Liver (tissue), 9 donors: ENCODE results near the gene TMTC4. TPM values are rescaled to one million over a fixed set of nuclear protein-coding genes. Genes with fewer than 3 reads are reported as not detected.

Experiments used
- DNase-seq: peaks from one replicate; pipeline ENCODE4 v3.0.0-alpha.2; 2017; ENCODE audit warnings: low spot score
- H3K27ac ChIP-seq, 2 donors: one replicate each; pipeline ENCODE4 v1.7.0; 2013; ENCODE audit warnings: inconsistent platforms in 2 of 2, low read length in 2 of 2, control low read depth in 1 of 2, low read depth in 1 of 2, mild to moderate bottlenecking in 1 of 2
- H3K27me3 ChIP-seq, 4 donors: one replicate each; pipeline versions ENCODE4 v1.6.1 to v1.7.0; 2013; ENCODE audit warnings: low read length in 3 of 4, inconsistent platforms in 1 of 4, mild to moderate bottlenecking in 1 of 4, moderate library complexity in 1 of 4; ENCODE audit not compliant: control insufficient read depth in 4 of 4, insufficient read depth in 4 of 4
- H3K36me3 ChIP-seq, 4 donors: one replicate each; pipeline versions ENCODE4 v1.6.1 to v1.7.0; 2013; ENCODE audit warnings: low read length in 3 of 4, mild to moderate bottlenecking in 3 of 4, low read depth in 1 of 4, moderate library complexity in 1 of 4; ENCODE audit not compliant: control insufficient read depth in 4 of 4, insufficient read depth in 3 of 4
- H3K4me1 ChIP-seq, 4 donors: one replicate each; pipeline versions ENCODE4 v1.6.1 to v1.7.0; 2013; ENCODE audit warnings: low read length in 3 of 4, mild to moderate bottlenecking in 3 of 4, moderate library complexity in 1 of 4; ENCODE audit not compliant: control insufficient read depth in 4 of 4, insufficient read depth in 4 of 4
- H3K4me3 ChIP-seq, 3 donors: one replicate each; pipeline versions ENCODE4 v1.6.1 to v1.7.0; 2013; ENCODE audit warnings: low read length in 3 of 3, control low read depth in 1 of 3, low read depth in 1 of 3, mild to moderate bottlenecking in 1 of 3
- H3K9ac ChIP-seq, 2 donors: one replicate each; pipeline ENCODE4 v1.7.0; 2013; ENCODE audit warnings: low read length in 2 of 2, mild to moderate bottlenecking in 2 of 2, moderate library complexity in 2 of 2, control low read depth in 1 of 2, low read depth in 1 of 2
- H3K9me3 ChIP-seq, 4 donors: one replicate each; pipeline versions ENCODE4 v1.6.1 to v1.7.0; 2013; ENCODE audit warnings: low read length in 3 of 4; ENCODE audit not compliant: control insufficient read depth in 4 of 4
- ATF3 ChIP-seq: IDR thresholded peaks from 2 replicates; pipeline ENCODE4 v1.6.1; 2016; ENCODE audit warnings: antibody characterized with exemption
- CTCF ChIP-seq: fragments of 150-350 bp; IDR thresholded peaks from 2 replicates; pipeline ENCODE4 v1.5.1; 2017; ENCODE audit warnings: improper control_type of control experiment, low read depth, low read length; ENCODE audit not compliant: missing input control
- EGR1 ChIP-seq, 2 donors: IDR thresholded peaks; 2 replicates each; pipeline ENCODE4 v1.6.1; 2016 to 2018; ENCODE audit warnings: antibody characterized with exemption in 2 of 2, low read depth in 2 of 2
- FOXA1 ChIP-seq: IDR thresholded peaks from 2 replicates; pipeline ENCODE4 v1.6.1; 2016; ENCODE audit warnings: antibody characterized with exemption
- FOXA2 ChIP-seq: IDR thresholded peaks from 2 replicates; pipeline ENCODE4 v1.6.1; 2016; ENCODE audit warnings: antibody characterized with exemption
- GABPA ChIP-seq, 2 donors: IDR thresholded peaks in 1 of 2; conservative IDR thresholded peaks in 1 of 2; 2 replicates each; pipeline ENCODE4 v1.6.1; 2016; ENCODE audit warnings: antibody characterized with exemption in 2 of 2, mild to moderate bottlenecking in 1 of 2, moderate library complexity in 1 of 2
- HNF4A ChIP-seq, 2 donors: conservative IDR thresholded peaks; 2 replicates each; pipeline ENCODE4 v1.6.1; 2016; ENCODE audit warnings: antibody characterized with exemption in 2 of 2, mild to moderate bottlenecking in 2 of 2
- HNF4G ChIP-seq: IDR thresholded peaks from 2 replicates; pipeline ENCODE4 v1.6.1; 2016; ENCODE audit warnings: antibody characterized with exemption
- JUND ChIP-seq, 2 donors: IDR thresholded peaks; 2 replicates each; pipeline ENCODE4 v1.6.1; 2016; ENCODE audit warnings: antibody characterized with exemption in 2 of 2
- MAX ChIP-seq: IDR thresholded peaks from 2 replicates; pipeline ENCODE4 v1.6.1; 2016; ENCODE audit warnings: antibody characterized with exemption
- NR2F2 ChIP-seq: IDR thresholded peaks from 2 replicates; pipeline ENCODE4 v1.6.1; 2016; ENCODE audit warnings: antibody characterized with exemption
- RAD21 ChIP-seq, 2 donors: IDR thresholded peaks; 2 replicates each; pipeline ENCODE4 v1.6.1; 2016; ENCODE audit warnings: antibody characterized with exemption in 2 of 2, mild to moderate bottlenecking in 2 of 2
- REST ChIP-seq: IDR thresholded peaks from 2 replicates; pipeline ENCODE4 v1.6.1; 2016; ENCODE audit warnings: antibody characterized with exemption, mild to moderate bottlenecking
- RXRA ChIP-seq, 2 donors: IDR thresholded peaks; 2 replicates each; pipeline ENCODE4 v1.6.1; 2017 to 2018; ENCODE audit warnings: antibody characterized with exemption in 2 of 2, mild to moderate bottlenecking in 1 of 2
- SP1 ChIP-seq: IDR thresholded peaks from 2 replicates; pipeline ENCODE4 v1.6.1; 2018; ENCODE audit warnings: antibody characterized with exemption, mild to moderate bottlenecking
- TAF1 ChIP-seq: conservative IDR thresholded peaks from 2 replicates; pipeline ENCODE4 v1.6.1; 2016; ENCODE audit warnings: antibody characterized with exemption, mild to moderate bottlenecking
- YY1 ChIP-seq: IDR thresholded peaks from 2 replicates; pipeline ENCODE4 v1.6.1; 2016; ENCODE audit warnings: antibody characterized with exemption, mild to moderate bottlenecking
- ZBTB33 ChIP-seq: IDR thresholded peaks from 2 replicates; pipeline ENCODE4 v1.6.1; 2016; ENCODE audit warnings: antibody characterized with exemption
- WGBS: extraction: QIAGEN DNeasy Blood & Tissue Kit; methylation state at CpG from one replicate; pipeline ENCODE4 v1.1.7; 2013; 5-methylcytosine and 5-hydroxymethylcytosine counted together
- polyA plus RNA-seq, 2 donors: library from polyadenylated mRNA; stranded (reverse) in 1 of 2; unstranded in 1 of 2; fragments of 200-250 nt in 1 of 2; fragments of >200 nt in 1 of 2; fragmentation: Nextera tagmentation in 1 of 2; extraction: Ambion mirVana in 1 of 2; gene quantifications; one replicate each; pipeline versions ENCODE4 v1.2.1 to v1.2.3, GENCODE V29; 2013 to 2015
- total RNA-seq, 2 donors: library from RNA; depleted of rRNA; stranded (reverse); fragments of >200 nt; gene quantifications; one replicate each; pipeline ENCODE4 v1.2.3, GENCODE V29; 2014
- donor health status: healthy.
- donor health status: healthy.
- donor health status: healthy.
- donor health status: healthy.
- donor health status: healthy.

TMTC4 gene
- total and polyA plus RNA-seq, 4 donors = 7.3 to 26.4 (median 12.3) TPM

GRCh38 chr13:100602493-100603111, 72.0 kb downstream of the TMTC4 start:
- 89% methylated on average over 8 of the region's 8 CpGs for WGBS
- Histone ChIP-seq H3K27me3 (no peaks in the 10 kb centered on the region), H3K36me3 (peaks cover 0 to 5% (median 0%) of the 10 kb centered on the region in 4 donors), H3K9me3 (no peaks in the 10 kb centered on the region), H3K4me1 (peaks cover 3 to 13% (median 8%) of the 10 kb centered on the region in 4 donors), H3K9ac (no peak overlapping the region), H3K4me3 (no peak overlapping the region), H3K27ac (no peak overlapping the region)
- no peak for DNase-seq
- TF ChIP-seq RAD21 (IDR thresholded peaks at IDR 0.05) (no peak), CTCF (no peak), SP1 (no peak), ZBTB33 (no peak), YY1 (no peak), FOXA1 (no peak), HNF4A (conservative IDR thresholded peaks at IDR 0.05) (no peak), MAX (no peak), TAF1 (no peak), GABPA (IDR thresholded peaks at IDR 0.05 in 1 of 2, conservative IDR thresholded peaks at IDR 0.05 in 1 of 2) (no peak), NR2F2 (no peak), JUND (IDR thresholded peaks at IDR 0.05) (no peak), FOXA2 (no peak), RXRA (IDR thresholded peaks at IDR 0.05) (no peak), HNF4G (no peak), REST (no peak), EGR1 (IDR thresholded peaks at IDR 0.05; ENCODE audit: low read depth in 2 of 2) (no peak), ATF3 (no peak)
